Measurements from ENCODE around the gene JAZF1.

The JAZF1 gene

GRCh38 chr7:27876756-27877155, 303.8 kb downstream of the JAZF1 start:
- DNase-seq (ENCODE audit: low read depth, low spot score), result no peak
- TF ChIP-seq SUZ12 (IDR thresholded peaks at IDR 0.05; ENCODE audit: extremely low read depth, insufficient read depth, insufficient read length), result no peak
- no peak for TF ChIP-seq YY1 (IDR thresholded peaks at IDR 0.05; ENCODE audit: insufficient read depth, insufficient read length)
- Histone ChIP-seq H3K4me1 (ENCODE audit: insufficient read depth, insufficient read length) (no peaks in the 10 kb centered on the region), H3K9me3 (ENCODE audit: insufficient read depth, low read length) (no peaks in the 10 kb centered on the region), H3K27me3 (ENCODE audit: insufficient read depth, insufficient read length) (no peaks in the 10 kb centered on the region), H3K9ac (ENCODE audit: insufficient read length, low read depth) (no peak overlapping the region), H3K4me3 (ENCODE audit: insufficient read length, low read depth) (no peak overlapping the region), H3K36me3 (ENCODE audit: insufficient read depth, insufficient read length, low read length) (no peaks in the 10 kb centered on the region)

GRCh38 chr7:27875832-27876231, 304.8 kb downstream of the JAZF1 start:
- H3K4me3 ChIP-seq (ENCODE audit: insufficient read length, low read depth), result no peak overlapping the region

GRCh38 chr7:27875061-27875460, 305.5 kb downstream of the JAZF1 start:
- H3K4me1 ChIP-seq (ENCODE audit: insufficient read depth, insufficient read length), result no peaks in the 10 kb centered on the region
- no peaks in the 10 kb centered on the region for H3K36me3 ChIP-seq (ENCODE audit: insufficient read depth, insufficient read length, low read length)
- no peak overlapping the region for H3K9ac ChIP-seq (ENCODE audit: insufficient read length, low read depth)
- no peaks in the 10 kb centered on the region for H3K9me3 ChIP-seq (ENCODE audit: insufficient read depth, low read length)
- H3K27me3 ChIP-seq (ENCODE audit: insufficient read depth, insufficient read length), result no peaks in the 10 kb centered on the region
- no peak overlapping the region for H3K4me3 ChIP-seq (ENCODE audit: insufficient read length, low read depth)
- no peak for TF ChIP-seq YY1 (IDR thresholded peaks at IDR 0.05; ENCODE audit: insufficient read depth, insufficient read length)
- no peak for TF ChIP-seq SUZ12 (IDR thresholded peaks at IDR 0.05; ENCODE audit: extremely low read depth, insufficient read depth, insufficient read length)
- no peak for TF ChIP-seq ZNF274 (IDR thresholded peaks at IDR 0.05; ENCODE audit: low read depth, low read length)
- DNase-seq (ENCODE audit: low read depth, low spot score), result no peak

More at GRCh38 chr7:27875832-27876231, 304.8 kb downstream of the JAZF1 start:
- Histone ChIP-seq H3K27me3 (ENCODE audit: insufficient read depth, insufficient read length) (no peaks in the 10 kb centered on the region), H3K9ac (ENCODE audit: insufficient read length, low read depth) (no peak overlapping the region), H3K4me1 (ENCODE audit: insufficient read depth, insufficient read length) (no peaks in the 10 kb centered on the region), H3K9me3 (ENCODE audit: insufficient read depth, low read length) (no peaks in the 10 kb centered on the region), H3K36me3 (ENCODE audit: insufficient read depth, insufficient read length, low read length) (no peaks in the 10 kb centered on the region)
- no peak for TF ChIP-seq SUZ12 (IDR thresholded peaks at IDR 0.05; ENCODE audit: extremely low read depth, insufficient read depth, insufficient read length)
- no peak for TF ChIP-seq ZNF274 (IDR thresholded peaks at IDR 0.05; ENCODE audit: low read depth, low read length)
- no peak for TF ChIP-seq YY1 (IDR thresholded peaks at IDR 0.05; ENCODE audit: insufficient read depth, insufficient read length)
- no peak for DNase-seq (ENCODE audit: low read depth, low spot score)

GRCh38 chr7:27873981-27874957, 306.3 kb downstream of the JAZF1 start:
- no peak for DNase-seq (ENCODE audit: low read depth, low spot score)

GRCh38 chr7:27872356-27873275, 308.0 kb downstream of the JAZF1 start:
- TF ChIP-seq YY1 (IDR thresholded peaks at IDR 0.05; ENCODE audit: insufficient read depth, insufficient read length) (no peak), SUZ12 (IDR thresholded peaks at IDR 0.05; ENCODE audit: extremely low read depth, insufficient read depth, insufficient read length) (no peak), ZNF274 (IDR thresholded peaks at IDR 0.05; ENCODE audit: low read depth, low read length) (no peak)
- no peak overlapping the region for H3K4me3 ChIP-seq (ENCODE audit: insufficient read length, low read depth)
- no peaks in the 10 kb centered on the region for H3K36me3 ChIP-seq (ENCODE audit: insufficient read depth, insufficient read length, low read length)
- DNase-seq (ENCODE audit: low read depth, low spot score), result no peak
- no peaks in the 10 kb centered on the region for H3K9me3 ChIP-seq (ENCODE audit: insufficient read depth, low read length)
- peaks cover 5% of the 10 kb centered on the region for H3K4me1 ChIP-seq (ENCODE audit: insufficient read depth, insufficient read length)
- H3K27me3 ChIP-seq (ENCODE audit: insufficient read depth, insufficient read length), result no peaks in the 10 kb centered on the region
- no peak overlapping the region for H3K9ac ChIP-seq (ENCODE audit: insufficient read length, low read depth)

More at GRCh38 chr7:27873981-27874957, 306.3 kb downstream of the JAZF1 start:
- TF ChIP-seq SUZ12 (IDR thresholded peaks at IDR 0.05; ENCODE audit: extremely low read depth, insufficient read depth, insufficient read length) (no peak), YY1 (IDR thresholded peaks at IDR 0.05; ENCODE audit: insufficient read depth, insufficient read length) (no peak), ZNF274 (IDR thresholded peaks at IDR 0.05; ENCODE audit: low read depth, low read length) (no peak)
- Histone ChIP-seq H3K4me1 (ENCODE audit: insufficient read depth, insufficient read length) (no peaks in the 10 kb centered on the region), H3K27me3 (ENCODE audit: insufficient read depth, insufficient read length) (no peaks in the 10 kb centered on the region), H3K4me3 (ENCODE audit: insufficient read length, low read depth) (no peak overlapping the region), H3K9ac (ENCODE audit: insufficient read length, low read depth) (no peak overlapping the region), H3K9me3 (ENCODE audit: insufficient read depth, low read length) (no peaks in the 10 kb centered on the region), H3K36me3 (ENCODE audit: insufficient read depth, insufficient read length, low read length) (no peaks in the 10 kb centered on the region)

- no peak overlapping the region for H3K9ac ChIP-seq (ENCODE audit: insufficient read length, low read depth)
- no peaks in the 10 kb centered on the region for H3K27me3 ChIP-seq (ENCODE audit: insufficient read depth, insufficient read length)
- no peaks in the 10 kb centered on the region for H3K9me3 ChIP-seq (ENCODE audit: insufficient read depth, low read length)
- DNase-seq (ENCODE audit: low read depth, low spot score), result no peak
- no peaks in the 10 kb centered on the region for H3K36me3 ChIP-seq (ENCODE audit: insufficient read depth, insufficient read length, low read length)
- no peak overlapping the region for H3K4me3 ChIP-seq (ENCODE audit: insufficient read length, low read depth)
- H3K4me1 ChIP-seq (ENCODE audit: insufficient read depth, insufficient read length), result peaks cover 5% of the 10 kb centered on the region
- TF ChIP-seq ZNF274 (IDR thresholded peaks at IDR 0.05; ENCODE audit: low read depth, low read length) (no peak), SUZ12 (IDR thresholded peaks at IDR 0.05; ENCODE audit: extremely low read depth, insufficient read depth, insufficient read length) (no peak), YY1 (IDR thresholded peaks at IDR 0.05; ENCODE audit: insufficient read depth, insufficient read length) (no peak)
Observed at GRCh38 chr7:27871866-27872265, 308.7 kb downstream of the JAZF1 start.
